ENCODE results near the gene BCL11B.

Gene BCL11B

GRCh38 chr14:99123208-99123870 lies 148.7 kb downstream of the BCL11B start:
- 86% methylated on average over 6 of the region's 9 CpGs for WGBS
- Histone ChIP-seq H2BK5ac (ENCODE audit: low read depth, low read length, poor library complexity, severe bottlenecking) (no peak overlapping the region), H3K9me3 (ENCODE audit: control insufficient read depth, low read length) (no peaks in the 10 kb centered on the region), H3K4me3 (ENCODE audit: insufficient read depth in 1 of 2, low read depth in 1 of 2, low read length in 2 of 2) (no peak overlapping the region), H2AK5ac (ENCODE audit: low read length, severe bottlenecking) (no peak overlapping the region), H3K36me3 (ENCODE audit: control insufficient read depth in 1 of 2, insufficient read depth in 2 of 2, low read depth in 1 of 2, low read length in 2 of 2) (no peaks in the 10 kb centered on the region), H3K4me2 (ENCODE audit: low read length, poor library complexity, severe bottlenecking) (no peak overlapping the region), H2BK120ac (ENCODE audit: low read depth, low read length) (no peak overlapping the region), H2AFZ (ENCODE audit: low read depth, low read length) (no peak overlapping the region), H2BK12ac (ENCODE audit: low read length in 2 of 2) (no peak overlapping the region), H3K4me1 (ENCODE audit: control insufficient read depth, insufficient read depth, low read depth, low read length) (no peaks in the 10 kb centered on the region), H4K8ac (ENCODE audit: low read length) (no peak overlapping the region), H3K27me3 (ENCODE audit: control insufficient read depth in 1 of 2, insufficient read depth in 1 of 2, low read length in 2 of 2) (peaks cover 0 to 30% of the 10 kb centered on the region in 2 experiments), H3K14ac (ENCODE audit: low read length in 2 of 2) (no peak overlapping the region), H2BK15ac (ENCODE audit: low read depth, poor library complexity, severe bottlenecking) (no peak overlapping the region), H3K4ac (ENCODE audit: low read depth in 1 of 2, low read length in 2 of 2) (no peak overlapping the region), H3K27ac (ENCODE audit: low read length, poor library complexity, severe bottlenecking) (no peak overlapping the region), H4K91ac (ENCODE audit: low read length) (no peak overlapping the region), H3K9ac (ENCODE audit: low read length) (no peak overlapping the region), H3K23ac (ENCODE audit: low read length in 2 of 2) (no peak overlapping the region), H3K18ac (ENCODE audit: low read depth in 1 of 2, low read length in 2 of 2) (no peak overlapping the region), H3K79me1 (replicated peaks; ENCODE audit: low read length, poor library complexity, severe bottlenecking) (no peaks in the 10 kb centered on the region)
- DNase-seq, result no peak

GRCh38 chr14:99122521-99123125 lies 149.4 kb downstream of the BCL11B start:
- H3K27me3 ChIP-seq (ENCODE audit: control insufficient read depth in 1 of 2, insufficient read depth in 1 of 2, low read length in 2 of 2), result peaks cover 0 to 35% of the 10 kb centered on the region in 2 experiments
- H3K27ac ChIP-seq (ENCODE audit: low read length, poor library complexity, severe bottlenecking), result no peak overlapping the region
- H3K18ac ChIP-seq (ENCODE audit: low read depth in 1 of 2, low read length in 2 of 2), result no peak overlapping the region
- no peak overlapping the region for H3K14ac ChIP-seq (ENCODE audit: low read length in 2 of 2)
- no peaks in the 10 kb centered on the region for H3K9me3 ChIP-seq (ENCODE audit: control insufficient read depth, low read length)
- H3K36me3 ChIP-seq (ENCODE audit: control insufficient read depth in 1 of 2, insufficient read depth in 2 of 2, low read depth in 1 of 2, low read length in 2 of 2), result no peaks in the 10 kb centered on the region
- H4K91ac ChIP-seq (ENCODE audit: low read length), result no peak overlapping the region
- no peak overlapping the region for H2BK120ac ChIP-seq (ENCODE audit: low read depth, low read length)
- H3K4ac ChIP-seq (ENCODE audit: low read depth in 1 of 2, low read length in 2 of 2), result no peak overlapping the region
- H3K79me1 ChIP-seq (replicated peaks; ENCODE audit: low read length, poor library complexity, severe bottlenecking), result no peaks in the 10 kb centered on the region
- no peak overlapping the region for H3K4me3 ChIP-seq (ENCODE audit: insufficient read depth in 1 of 2, low read depth in 1 of 2, low read length in 2 of 2)
- H4K8ac ChIP-seq (ENCODE audit: low read length), result no peak overlapping the region
- H2BK12ac ChIP-seq (ENCODE audit: low read length in 2 of 2), result no peak overlapping the region
- no peak overlapping the region for H2BK15ac ChIP-seq (ENCODE audit: low read depth, poor library complexity, severe bottlenecking)
- H3K4me2 ChIP-seq (ENCODE audit: low read length, poor library complexity, severe bottlenecking), result no peak overlapping the region
- H3K23ac ChIP-seq (ENCODE audit: low read length in 2 of 2), result no peak overlapping the region
- no peak overlapping the region for H2AFZ ChIP-seq (ENCODE audit: low read depth, low read length)
- no peak overlapping the region for H3K9ac ChIP-seq (ENCODE audit: low read length)
- H2AK5ac ChIP-seq (ENCODE audit: low read length, severe bottlenecking), result no peak overlapping the region
- H2BK5ac ChIP-seq (ENCODE audit: low read depth, low read length, poor library complexity, severe bottlenecking), result no peak overlapping the region
- DNase-seq, result no peak
- no peaks in the 10 kb centered on the region for H3K4me1 ChIP-seq (ENCODE audit: control insufficient read depth, insufficient read depth, low read depth, low read length)
- WGBS, result 86% methylated on average over 18 of the region's 18 CpGs

GRCh38 chr14:99121319-99121875 lies 150.6 kb downstream of the BCL11B start:
- no peak for DNase-seq
- no peak overlapping the region for H4K91ac ChIP-seq (ENCODE audit: low read length)
- no peak overlapping the region for H3K14ac ChIP-seq (ENCODE audit: low read length in 2 of 2)
- no peak overlapping the region for H2BK5ac ChIP-seq (ENCODE audit: low read depth, low read length, poor library complexity, severe bottlenecking)
- no peaks in the 10 kb centered on the region for H3K9me3 ChIP-seq (ENCODE audit: control insufficient read depth, low read length)
- no peak overlapping the region for H3K9ac ChIP-seq (ENCODE audit: low read length)
- H3K36me3 ChIP-seq (ENCODE audit: control insufficient read depth in 1 of 2, insufficient read depth in 2 of 2, low read depth in 1 of 2, low read length in 2 of 2), result no peaks in the 10 kb centered on the region
- 87% methylated on average over 13 of the region's 13 CpGs for WGBS
- no peak overlapping the region for H2BK120ac ChIP-seq (ENCODE audit: low read depth, low read length)
- H3K4me2 ChIP-seq (ENCODE audit: low read length, poor library complexity, severe bottlenecking), result no peak overlapping the region
- no peak overlapping the region for H2BK15ac ChIP-seq (ENCODE audit: low read depth, poor library complexity, severe bottlenecking)
- H4K8ac ChIP-seq (ENCODE audit: low read length), result no peak overlapping the region
- H2BK12ac ChIP-seq (ENCODE audit: low read length in 2 of 2), result no peak overlapping the region
- no peak overlapping the region for H2AFZ ChIP-seq (ENCODE audit: low read depth, low read length)
- H2AK5ac ChIP-seq (ENCODE audit: low read length, severe bottlenecking), result no peak overlapping the region
- peaks cover 0 to 47% of the 10 kb centered on the region in 2 experiments for H3K27me3 ChIP-seq (ENCODE audit: control insufficient read depth in 1 of 2, insufficient read depth in 1 of 2, low read length in 2 of 2)
- H3K27ac ChIP-seq (ENCODE audit: low read length, poor library complexity, severe bottlenecking), result no peak overlapping the region
- no peaks in the 10 kb centered on the region for H3K79me1 ChIP-seq (replicated peaks; ENCODE audit: low read length, poor library complexity, severe bottlenecking)
- no peak overlapping the region for H3K23ac ChIP-seq (ENCODE audit: low read length in 2 of 2)
- H3K18ac ChIP-seq (ENCODE audit: low read depth in 1 of 2, low read length in 2 of 2), result no peak overlapping the region
- no peak overlapping the region for H3K4me3 ChIP-seq (ENCODE audit: insufficient read depth in 1 of 2, low read depth in 1 of 2, low read length in 2 of 2)
- H3K4me1 ChIP-seq (ENCODE audit: control insufficient read depth, insufficient read depth, low read depth, low read length), result no peaks in the 10 kb centered on the region
- H3K4ac ChIP-seq (ENCODE audit: low read depth in 1 of 2, low read length in 2 of 2), result no peak overlapping the region

- H3K27me3 ChIP-seq (ENCODE audit: control insufficient read depth in 1 of 2, insufficient read depth in 1 of 2, low read length in 2 of 2), result peaks cover 0 to 52% of the 10 kb centered on the region in 2 experiments
- no peak overlapping the region for H3K9ac ChIP-seq (ENCODE audit: low read length)
- H3K27ac ChIP-seq (ENCODE audit: low read length, poor library complexity, severe bottlenecking), result no peak overlapping the region
- no peak overlapping the region for H4K8ac ChIP-seq (ENCODE audit: low read length)
- no peaks in the 10 kb centered on the region for H3K9me3 ChIP-seq (ENCODE audit: control insufficient read depth, low read length)
- no peak overlapping the region for H2BK12ac ChIP-seq (ENCODE audit: low read length in 2 of 2)
- H3K4me2 ChIP-seq (ENCODE audit: low read length, poor library complexity, severe bottlenecking), result no peak overlapping the region
- no peak overlapping the region for H3K18ac ChIP-seq (ENCODE audit: low read depth in 1 of 2, low read length in 2 of 2)
- no peak overlapping the region for H4K91ac ChIP-seq (ENCODE audit: low read length)
- H3K4ac ChIP-seq (ENCODE audit: low read depth in 1 of 2, low read length in 2 of 2), result no peak overlapping the region
- no peak overlapping the region for H2BK5ac ChIP-seq (ENCODE audit: low read depth, low read length, poor library complexity, severe bottlenecking)
- DNase-seq, result no peak
- no peak overlapping the region for H2BK120ac ChIP-seq (ENCODE audit: low read depth, low read length)
- H2AFZ ChIP-seq (ENCODE audit: low read depth, low read length), result no peak overlapping the region
- H3K4me3 ChIP-seq (ENCODE audit: insufficient read depth in 1 of 2, low read depth in 1 of 2, low read length in 2 of 2), result no peak overlapping the region
- H3K4me1 ChIP-seq (ENCODE audit: control insufficient read depth, insufficient read depth, low read depth, low read length), result no peaks in the 10 kb centered on the region
- H3K36me3 ChIP-seq (ENCODE audit: control insufficient read depth in 1 of 2, insufficient read depth in 2 of 2, low read depth in 1 of 2, low read length in 2 of 2), result no peaks in the 10 kb centered on the region
- no peak overlapping the region for H3K23ac ChIP-seq (ENCODE audit: low read length in 2 of 2)
- H2BK15ac ChIP-seq (ENCODE audit: low read depth, poor library complexity, severe bottlenecking), result no peak overlapping the region
- no peak overlapping the region for H3K14ac ChIP-seq (ENCODE audit: low read length in 2 of 2)
- no peaks in the 10 kb centered on the region for H3K79me1 ChIP-seq (replicated peaks; ENCODE audit: low read length, poor library complexity, severe bottlenecking)
- no peak overlapping the region for H2AK5ac ChIP-seq (ENCODE audit: low read length, severe bottlenecking)
- 90% methylated on average over 16 of the region's 17 CpGs for WGBS
Observed at GRCh38 chr14:99120526-99121318, 151.3 kb downstream of the BCL11B start.

Measured in mesenchymal stem cell (in vitro differentiated cells and primary cell).